ENCODE results near the gene FN1. TPM values are rescaled to one million over a fixed set of nuclear protein-coding genes. Genes with fewer than 3 reads are reported as not detected.

Gene FN1
- total and polyA plus RNA-seq, 2 of the 8 experiments (the other 6 are each of a cell fraction or from before 2014, with no cell fraction given), result 42.9 to 109 TPM

GRCh38 chr2:215435870-215436704, at the start of gene FN1 (continued):
- TF ChIP-seq NANOG (IDR thresholded peaks at IDR 0.05; ENCODE audit: insufficient read depth, low read depth, low read length, poor library complexity, severe bottlenecking) (peak; percentile 41), EZH2 (IDR thresholded peaks at IDR 0.05; ENCODE audit: low read depth, low read length, severe bottlenecking) (no peak), SAP30 (IDR thresholded peaks at IDR 0.05; ENCODE audit: insufficient read depth, insufficient replicate concordance, low read length) (peak; percentile 13), YY1 (IDR thresholded peaks at IDR 0.05; ENCODE audit: low read depth, low read length) (0 out of 2 replicates have a peak, but pooled peaks have one; percentile 8), HDAC2 (IDR thresholded peaks at IDR 0.05; ENCODE audit: borderline replicate concordance in 1 of 2, low read depth in 2 of 2, low read length in 2 of 2) (0 out of 4 replicates have a peak, but pooled peaks of 1 of the 2 experiments have one; percentile 18), EGR1 (IDR thresholded peaks at IDR 0.05; ENCODE audit: borderline replicate concordance, low read depth, low read length) (peak; percentile 27; the same call in 1 of the 2 replicates), TAF7 (optimal IDR thresholded peaks at IDR 0.05; ENCODE audit: borderline replicate concordance, low read depth, low read length) (peak; percentile 61), JUND (IDR thresholded peaks at IDR 0.05; ENCODE audit: low read length) (peak; percentile 73), TBP (IDR thresholded peaks at IDR 0.05; ENCODE audit: low read depth, low read length) (peak; percentile 70; the same call in 1 of the 2 replicates), CREB1 (IDR thresholded peaks at IDR 0.05) (peak; percentile 82), CTBP2 (IDR thresholded peaks at IDR 0.05; ENCODE audit: borderline replicate concordance, insufficient read depth, insufficient read length, low read length) (no peak), GTF2F1 (IDR thresholded peaks at IDR 0.05; ENCODE audit: borderline replicate concordance, low read depth, low read length) (no peak)
- TF ChIP-seq, protein P1, sequence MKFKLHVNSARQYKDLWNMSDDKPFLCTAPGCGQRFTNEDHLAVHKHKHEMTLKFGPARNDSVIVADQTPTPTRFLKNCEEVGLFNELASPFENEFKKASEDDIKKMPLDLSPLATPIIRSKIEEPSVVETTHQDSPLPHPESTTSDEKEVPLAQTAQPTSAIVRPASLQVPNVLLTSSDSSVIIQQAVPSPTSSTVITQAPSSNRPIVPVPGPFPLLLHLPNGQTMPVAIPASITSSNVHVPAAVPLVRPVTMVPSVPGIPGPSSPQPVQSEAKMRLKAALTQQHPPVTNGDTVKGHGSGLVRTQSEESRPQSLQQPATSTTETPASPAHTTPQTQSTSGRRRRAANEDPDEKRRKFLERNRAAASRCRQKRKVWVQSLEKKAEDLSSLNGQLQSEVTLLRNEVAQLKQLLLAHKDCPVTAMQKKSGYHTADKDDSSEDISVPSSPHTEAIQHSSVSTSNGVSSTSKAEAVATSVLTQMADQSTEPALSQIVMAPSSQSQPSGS (IDR thresholded peaks at IDR 0.05; ENCODE audit: low read length), result peak; percentile 75
